Mononuclear cell (primary cell): ENCODE data around the gene TRIM34. TPM values are rescaled to one million over a fixed set of nuclear protein-coding genes. Genes with fewer than 3 reads are reported as not detected.
"Not testable (repeated sequence)": the region's sequence is repeated elsewhere in the genome, so short reads cannot be mapped to it uniquely, and the experiment has no call there.

Source experiments
- H3K27me3 ChIP-seq: 2 replicates; pipeline ENCODE4 v1.6.0; 2011; ENCODE audit warnings: low read length, control low read depth; ENCODE audit not compliant: insufficient read depth
- H3K4me1 ChIP-seq: 2 replicates; pipeline ENCODE4 v1.5.1; 2011; ENCODE audit warnings: mild to moderate bottlenecking, low read length, control low read depth; ENCODE audit not compliant: insufficient read depth
- H3K4me3 ChIP-seq: 2 replicates; pipeline ENCODE4 v1.5.1; 2011; ENCODE audit warnings: mild to moderate bottlenecking, low read length, moderate library complexity
- H3K9me3 ChIP-seq: 2 replicates; pipeline ENCODE4 v1.5.1; 2011; ENCODE audit warnings: low read depth, mild to moderate bottlenecking, control low read depth, low read length
- total RNA-seq: library from RNA; depleted of rRNA; stranded (reverse); fragments of >200 nt; gene quantifications from one replicate; pipeline ENCODE4 v1.2.3, GENCODE V29; 2012

The TRIM34 gene
- total RNA-seq: 7.2 TPM

DNA sequence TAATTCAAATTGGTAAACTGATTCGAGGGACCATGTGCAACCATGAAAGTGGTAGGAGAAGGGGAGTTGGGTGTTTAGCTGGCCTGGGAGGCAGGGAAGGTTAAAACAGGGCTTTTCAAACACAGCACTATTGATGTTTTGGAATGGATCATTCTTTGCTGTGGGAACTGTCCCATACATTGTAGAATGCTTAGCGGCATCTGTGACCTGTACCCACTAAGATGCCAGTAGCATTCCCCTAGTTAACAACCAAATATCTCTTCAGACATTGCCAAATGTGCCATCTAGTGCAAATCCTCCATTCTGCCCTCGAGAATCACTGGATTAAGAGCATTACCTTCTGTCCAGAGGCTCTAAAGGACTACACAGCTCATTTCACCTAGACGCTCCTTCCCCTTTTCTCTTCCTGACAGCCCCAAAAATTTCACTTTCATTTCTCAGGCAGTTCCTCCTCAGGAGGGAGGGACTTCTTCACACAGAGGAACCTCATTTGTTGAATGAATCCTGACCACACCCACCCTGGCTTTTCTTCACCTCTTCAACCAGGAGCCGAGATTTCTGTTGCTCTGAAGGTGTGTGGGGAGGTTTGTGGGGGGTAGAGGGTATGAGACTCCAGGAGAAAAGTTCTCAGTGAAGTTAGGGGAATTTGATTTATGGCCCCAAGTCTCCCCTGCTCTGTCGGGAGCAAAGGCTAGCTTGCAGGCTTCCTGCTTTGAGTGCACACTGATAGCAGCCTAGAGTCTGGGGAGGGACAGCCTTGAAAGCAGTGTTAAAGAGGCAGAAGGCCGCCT lies at the start of gene TRIM34:
TRIM34 (plus strand) TSS at position 513 of the 791 bp plus-strand sequence. CDS start 7,331 bp downstream, outside the sequence.
- Histone ChIP-seq H3K4me3 (peak within 1 kb of the TSS; percentile 69), H3K9me3 (no peaks in the 10 kb centered on the region), H3K4me1 (peaks cover 38% of the 10 kb centered on the region), H3K27me3 (no peaks in the 10 kb centered on the region)

DNA sequence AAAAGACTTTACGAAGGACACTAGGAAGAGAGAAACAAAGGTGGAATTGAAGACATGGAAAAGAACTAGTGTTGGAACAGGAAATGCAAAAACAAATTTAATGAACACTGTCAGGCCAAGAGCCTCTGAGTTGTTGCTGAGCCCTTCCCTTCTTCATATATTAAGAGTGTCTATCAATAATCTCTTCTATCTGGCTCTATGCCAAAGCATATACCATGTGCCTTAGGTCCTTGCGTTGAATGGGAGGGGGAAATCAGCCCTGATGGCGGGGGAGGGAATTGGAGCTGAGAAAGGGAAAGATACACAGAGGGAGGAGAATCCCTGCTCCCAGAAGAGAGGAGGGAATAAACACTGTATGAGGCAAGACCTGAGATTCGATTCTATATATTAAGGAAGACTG lies 49.6 kb upstream of the TRIM34 start:
- H3K27me3 ChIP-seq: no peaks in the 10 kb centered on the region
- no peak overlapping the region for H3K4me3 ChIP-seq
- no peaks in the 10 kb centered on the region for H3K9me3 ChIP-seq

GRCh38 chr11:5577101-5577500 lies 47.7 kb upstream of the TRIM34 start:
- no peaks in the 10 kb centered on the region for H3K9me3 ChIP-seq
- H3K27me3 ChIP-seq: no peaks in the 10 kb centered on the region
- H3K4me1 ChIP-seq: no peaks in the 10 kb centered on the region
- no peak overlapping the region for H3K4me3 ChIP-seq

More for the DNA sequence above, 49.6 kb upstream of the TRIM34 start:
- no peaks in the 10 kb centered on the region for H3K4me1 ChIP-seq

DNA sequence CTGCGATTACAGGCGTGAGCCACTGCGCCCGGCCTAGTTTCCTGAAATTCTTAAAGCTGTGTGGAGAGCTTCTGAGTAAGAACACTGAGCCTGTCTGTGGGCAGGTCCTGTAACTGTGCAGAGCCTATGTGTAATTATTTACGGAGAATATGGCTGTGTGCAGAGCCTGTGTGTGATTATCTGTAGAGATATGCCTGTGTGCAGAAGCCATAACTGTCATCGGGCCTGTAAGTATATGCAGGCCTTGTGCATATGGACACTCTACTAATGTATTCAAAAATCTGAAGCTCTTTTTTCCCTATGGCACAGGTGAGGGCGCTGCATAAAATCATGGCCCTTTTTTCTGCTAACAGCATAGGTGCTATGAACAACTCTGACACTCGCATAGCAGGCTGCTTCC lies 44.2 kb upstream of the TRIM34 start, which contains the start of gene OR52B6:
OR52B6 (plus strand) TSS at position 301 of the 400 bp plus-strand sequence; CDS start at position 301, 0 bp downstream.
- Histone ChIP-seq H3K4me3 (no peak within 1 kb of the TSS), H3K9me3 (no peaks in the 10 kb centered on the region), H3K4me1 (no peaks in the 10 kb centered on the region), H3K27me3 (no peaks in the 10 kb centered on the region)

DNA sequence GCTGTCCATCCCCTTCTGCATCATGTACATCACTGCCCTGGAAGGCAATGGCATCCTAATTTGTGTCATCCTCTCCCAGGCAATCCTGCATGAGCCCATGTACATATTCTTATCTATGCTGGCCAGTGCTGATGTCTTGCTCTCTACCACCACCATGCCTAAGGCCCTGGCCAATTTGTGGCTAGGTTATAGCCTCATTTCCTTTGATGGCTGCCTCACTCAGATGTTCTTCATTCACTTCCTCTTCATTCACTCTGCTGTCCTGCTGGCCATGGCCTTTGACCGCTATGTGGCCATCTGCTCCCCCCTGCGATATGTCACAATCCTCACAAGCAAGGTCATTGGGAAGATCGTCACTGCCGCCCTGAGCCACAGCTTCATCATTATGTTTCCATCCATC lies 43.8 kb upstream of the TRIM34 start:
- Histone ChIP-seq H3K9me3 (no peaks in the 10 kb centered on the region), H3K27me3 (no peaks in the 10 kb centered on the region), H3K4me1 (no peaks in the 10 kb centered on the region), H3K4me3 (no peak overlapping the region)

- not testable (repeated sequence) for H3K4me1 ChIP-seq, H3K9me3 ChIP-seq, H3K27me3 ChIP-seq, H3K4me3 ChIP-seq
Observed at GRCh38 chr11:5584458-5584857, 40.3 kb upstream of the TRIM34 start.

DNA sequence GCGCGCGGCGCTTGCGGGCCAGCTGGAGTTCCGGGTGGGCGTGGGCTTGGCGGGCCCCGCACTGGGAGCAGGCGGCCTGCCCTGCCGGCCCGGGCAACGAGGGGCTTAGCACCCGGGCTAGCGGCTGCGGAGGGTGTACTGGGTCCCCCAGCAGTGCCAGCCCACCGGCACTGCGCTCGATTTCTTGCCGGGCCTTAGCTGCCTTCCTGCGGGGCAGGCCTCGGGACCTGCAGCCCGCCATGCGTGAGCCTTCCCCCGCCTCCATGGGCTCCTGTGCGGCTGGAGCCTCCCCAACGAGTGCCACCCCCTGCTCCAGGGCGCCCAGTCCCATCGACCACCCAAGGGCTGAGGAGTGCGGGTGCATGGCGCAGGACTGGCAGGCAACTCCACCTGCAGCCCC lies 34.9 kb upstream of the TRIM34 start:
- H3K4me3 ChIP-seq, H3K9me3 ChIP-seq, H3K4me1 ChIP-seq, H3K27me3 ChIP-seq: not testable (repeated sequence)

- Histone ChIP-seq H3K9me3 (no peaks in the 10 kb centered on the region), H3K4me1 (peaks cover 5% of the 10 kb centered on the region), H3K27me3 (no peaks in the 10 kb centered on the region), H3K4me3 (no peak overlapping the region)
Observed at GRCh38 chr11:5591613-5592012, 33.2 kb upstream of the TRIM34 start.

DNA sequence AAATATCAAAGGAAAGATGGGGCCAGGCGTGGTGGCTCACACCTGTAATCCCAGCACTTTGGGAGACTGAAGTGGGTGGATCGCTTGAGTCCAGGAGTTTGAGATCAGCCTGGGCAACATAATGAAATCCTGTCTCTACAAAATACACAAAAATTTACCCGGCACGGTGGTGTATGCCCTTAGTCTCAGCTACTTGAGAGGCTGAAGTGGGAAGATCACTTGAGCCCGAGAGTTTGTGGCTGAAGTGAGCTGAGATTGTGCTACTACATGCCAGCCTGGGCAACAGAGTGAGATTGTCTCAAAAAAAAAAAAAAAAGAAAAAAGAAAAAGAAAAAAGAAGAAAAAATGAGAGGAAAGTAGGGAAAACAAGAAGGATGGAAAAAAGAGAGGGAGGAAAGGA lies 32.2 kb upstream of the TRIM34 start:
- H3K4me3 ChIP-seq: no peak overlapping the region
- peaks cover 10% of the 10 kb centered on the region for H3K4me1 ChIP-seq
- H3K9me3 ChIP-seq: no peaks in the 10 kb centered on the region
- no peaks in the 10 kb centered on the region for H3K27me3 ChIP-seq

DNA sequence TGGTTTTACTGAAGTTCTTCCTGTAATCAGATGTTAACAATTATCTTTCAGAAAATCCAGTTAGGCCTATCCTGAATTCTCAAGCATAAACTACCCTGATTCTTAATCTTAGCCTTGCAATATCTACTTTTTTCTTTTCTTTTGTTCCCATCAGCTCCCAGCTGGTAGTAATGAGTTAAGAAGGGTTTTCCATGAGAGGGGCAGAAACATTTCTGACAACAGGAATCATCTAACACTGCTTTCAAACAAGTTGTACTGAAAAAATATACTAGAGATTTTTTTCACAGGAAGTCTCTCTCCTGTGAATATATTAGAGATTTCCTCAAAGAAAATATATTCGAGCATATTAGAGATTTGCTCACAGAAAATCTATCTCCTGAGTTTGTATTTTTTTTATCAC lies 31.7 kb upstream of the TRIM34 start:
- H3K9me3 ChIP-seq: no peaks in the 10 kb centered on the region
- H3K4me1 ChIP-seq: peaks cover 10% of the 10 kb centered on the region
- no peaks in the 10 kb centered on the region for H3K27me3 ChIP-seq
- no peak overlapping the region for H3K4me3 ChIP-seq

DNA sequence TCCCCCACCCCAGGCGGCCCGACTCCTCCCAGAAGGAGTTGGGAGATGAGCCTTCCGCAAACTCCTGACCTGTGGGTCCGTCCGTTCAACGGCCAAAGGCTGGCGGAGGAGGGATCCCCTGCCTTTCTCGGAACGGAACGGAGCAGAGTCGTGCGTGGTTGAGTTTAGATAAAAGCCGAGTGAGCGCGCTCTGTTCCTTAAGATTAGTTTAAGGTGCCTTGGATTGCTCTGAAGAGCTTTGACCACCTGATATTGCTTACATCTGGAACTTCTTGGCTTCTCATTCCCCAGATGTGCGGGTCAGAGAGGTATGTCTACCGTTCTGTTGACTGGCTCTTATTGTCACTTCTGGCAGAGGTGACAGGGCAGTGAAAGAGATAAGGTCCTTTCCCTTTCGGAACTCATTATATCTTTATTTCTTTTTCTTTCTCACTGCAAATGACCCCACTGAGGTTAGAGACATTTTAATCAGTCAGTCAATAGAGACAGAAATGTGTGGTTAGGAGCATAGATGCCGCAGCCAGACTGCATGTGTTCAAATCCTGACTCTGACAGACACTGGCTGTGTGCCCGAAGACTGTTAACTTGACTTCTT lies 28.1 kb upstream of the TRIM34 start, which contains the start of gene TRIM6:
TRIM6 (plus strand) TSS at position 31 of the 595 bp plus-strand sequence; CDS start at position 292, 261 bp downstream.
- H3K27me3 ChIP-seq: no peaks in the 10 kb centered on the region
- no peaks in the 10 kb centered on the region for H3K9me3 ChIP-seq
- H3K4me3 ChIP-seq: peak within 1 kb of the TSS; percentile 40
- H3K4me1 ChIP-seq: peaks cover 10% of the 10 kb centered on the region

DNA sequence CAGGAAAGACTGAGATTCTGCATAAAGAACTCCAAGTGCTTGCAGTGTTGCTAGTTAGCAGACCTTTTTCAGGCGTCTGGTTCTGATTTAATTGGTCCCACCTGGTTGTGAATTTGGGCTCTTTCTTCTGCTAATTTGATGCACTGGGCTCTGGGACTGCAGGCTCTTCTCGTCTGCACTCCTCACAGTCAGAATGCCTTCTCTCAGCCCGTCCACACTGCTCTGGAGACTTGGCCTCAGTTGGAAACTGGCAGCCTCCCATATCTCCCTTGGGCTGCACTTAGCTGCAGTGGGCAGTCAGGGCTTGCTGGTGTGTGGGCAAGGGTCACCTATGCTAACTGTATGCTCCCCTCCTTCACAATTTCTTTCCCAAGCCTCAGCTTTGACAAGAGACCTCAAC lies 26.8 kb upstream of the TRIM34 start:
- Histone ChIP-seq H3K4me3 (no peak overlapping the region), H3K27me3 (no peaks in the 10 kb centered on the region), H3K4me1 (peaks cover 10% of the 10 kb centered on the region), H3K9me3 (no peaks in the 10 kb centered on the region)

DNA sequence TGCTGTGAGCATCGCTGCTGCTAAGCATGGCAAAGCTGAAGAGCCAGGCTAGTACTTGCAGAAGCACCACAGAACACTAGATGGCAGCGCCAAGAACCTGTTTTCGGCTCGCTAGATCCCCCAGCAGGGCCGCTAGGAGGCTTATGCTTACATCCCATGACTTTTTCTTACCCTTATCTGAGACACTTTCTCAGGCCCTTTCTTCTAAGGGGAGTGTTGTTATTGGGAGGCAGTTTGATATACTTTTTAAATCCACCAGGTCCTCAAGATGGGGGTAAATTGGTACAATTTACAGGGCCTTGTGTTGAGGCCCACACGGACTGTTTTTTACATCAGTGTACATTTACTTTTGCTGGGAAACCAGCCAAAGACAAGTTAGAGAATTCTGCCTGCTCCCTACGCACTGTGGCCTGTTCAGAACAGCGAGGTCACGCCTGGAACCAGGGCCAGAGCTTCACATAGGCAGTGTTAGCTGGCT lies 24.4 kb upstream of the TRIM34 start:
- H3K27me3 ChIP-seq: no peaks in the 10 kb centered on the region
- H3K9me3 ChIP-seq: no peaks in the 10 kb centered on the region
- peaks cover 10% of the 10 kb centered on the region for H3K4me1 ChIP-seq
- no peak overlapping the region for H3K4me3 ChIP-seq

GRCh38 chr11:5602791-5603190 lies 22.0 kb upstream of the TRIM34 start:
- not testable (repeated sequence) for H3K4me1 ChIP-seq, H3K4me3 ChIP-seq, H3K27me3 ChIP-seq, H3K9me3 ChIP-seq

DNA sequence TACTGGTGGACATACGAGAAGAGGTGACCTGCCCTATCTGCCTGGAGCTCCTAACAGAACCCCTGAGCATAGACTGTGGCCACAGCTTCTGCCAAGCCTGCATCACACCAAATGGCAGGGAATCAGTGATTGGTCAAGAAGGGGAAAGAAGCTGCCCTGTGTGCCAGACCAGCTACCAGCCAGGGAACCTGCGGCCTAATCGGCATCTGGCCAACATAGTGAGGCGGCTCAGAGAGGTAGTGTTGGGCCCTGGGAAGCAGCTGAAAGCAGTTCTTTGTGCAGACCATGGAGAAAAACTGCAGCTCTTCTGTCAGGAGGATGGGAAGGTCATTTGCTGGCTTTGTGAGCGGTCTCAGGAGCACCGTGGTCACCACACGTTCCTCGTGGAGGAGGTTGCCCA lies 21.5 kb upstream of the TRIM34 start:
- Histone ChIP-seq H3K4me3 (no peak overlapping the region), H3K27me3 (no peaks in the 10 kb centered on the region), H3K9me3 (no peaks in the 10 kb centered on the region), H3K4me1 (no peaks in the 10 kb centered on the region)
